NCI-H446 treated with DMSO at 0.1 percent for 48 hours (cell line): ENCODE results near the gene BCORL1.

Experiments
- DNase-seq: peaks from one replicate; lab custom pipeline; 2025; lab: John Stamatoyannopoulos, UW

Gene BCORL1

GRCh38 chrX:130014356-130014755 is 31.9 kb downstream of the BCORL1 start:
- no peak for DNase-seq

GRCh38 chrX:130014770-130015169 is 32.3 kb downstream of the BCORL1 start:
- DNase-seq, result no peak

- DNase-seq, result no peak
These were observed 32.7 kb downstream of the BCORL1 start for GRCh38 chrX:130015181-130015580.

- no peak for DNase-seq
These were observed 35.7 kb downstream of the BCORL1 start for GRCh38 chrX:130018143-130018542.

- DNase-seq, result no peak
These were observed 38.4 kb downstream of the BCORL1 start for GRCh38 chrX:130020661-130021324.

GRCh38 chrX:130024127-130024526 is 41.7 kb downstream of the BCORL1 start:
- DNase-seq, result no peak

GRCh38 chrX:130025256-130025655 is 42.8 kb downstream of the BCORL1 start:
- DNase-seq, result no peak

- no peak for DNase-seq
These were observed 45.1 kb downstream of the BCORL1 start for GRCh38 chrX:130027569-130027968.

GRCh38 chrX:130028196-130028595 is 45.8 kb downstream of the BCORL1 start:
- DNase-seq, result no peak

- no peak for DNase-seq
These were observed 48.4 kb downstream of the BCORL1 start for GRCh38 chrX:130030826-130031225.

- no peak for DNase-seq
These were observed 50.1 kb downstream of the BCORL1 start for GRCh38 chrX:130032552-130032951.

- DNase-seq, result no peak
These were observed 51.7 kb downstream of the BCORL1 start for GRCh38 chrX:130034178-130034577.

- no peak for DNase-seq
These were observed 57.4 kb downstream of the BCORL1 start for GRCh38 chrX:130039847-130040246.

- DNase-seq, result no peak
These were observed 65.0 kb downstream of the BCORL1 start for GRCh38 chrX:130047416-130047815.

- DNase-seq, result no peak
These were observed 66.3 kb downstream of the BCORL1 start for GRCh38 chrX:130048686-130049222.

GRCh38 chrX:130049821-130050220 is 67.4 kb downstream of the BCORL1 start:
- no peak for DNase-seq

GRCh38 chrX:130051176-130051845 is 68.9 kb downstream of the BCORL1 start:
- no peak for DNase-seq

- DNase-seq, result no peak
These were observed 70.8 kb downstream of the BCORL1 start for GRCh38 chrX:130053236-130053635.

GRCh38 chrX:130055103-130055502 is 72.7 kb downstream of the BCORL1 start:
- no peak for DNase-seq

- DNase-seq, result no peak
These were observed 73.5 kb downstream of the BCORL1 start for GRCh38 chrX:130055899-130056298.

GRCh38 chrX:130057209-130057608 is 74.8 kb downstream of the BCORL1 start:
- no peak for DNase-seq

GRCh38 chrX:130058652-130059051 is 76.2 kb downstream of the BCORL1 start:
- no peak for DNase-seq
